ENCODE data around the gene AGRN.

AGRN gene

GRCh38 chr1:1067860-1068516, 48.1 kb downstream of the AGRN start:
- Histone ChIP-seq H3K27me3 (ENCODE audit: control insufficient read depth, insufficient read depth, low read length, poor library complexity, severe bottlenecking) (peaks cover 69% of the 10 kb centered on the region), H3K4me1 (ENCODE audit: control insufficient read depth, insufficient read depth, low read length) (peaks cover 34% of the 10 kb centered on the region), H3K36me3 (ENCODE audit: control insufficient read depth, insufficient read depth, low read length) (no peaks in the 10 kb centered on the region), H3K27ac (ENCODE audit: insufficient read depth, low read depth, low read length, poor library complexity, severe bottlenecking) (no peak overlapping the region), H3K4me3 (ENCODE audit: insufficient read depth, low read depth, low read length) (peak overlapping the region; percentile 65), H3K9me3 (ENCODE audit: control insufficient read depth, low read length) (no peaks in the 10 kb centered on the region)
- WGBS, 2 experiments, result 67 to 68% methylated on average over 32 of the region's 32 CpGs

DNA sequence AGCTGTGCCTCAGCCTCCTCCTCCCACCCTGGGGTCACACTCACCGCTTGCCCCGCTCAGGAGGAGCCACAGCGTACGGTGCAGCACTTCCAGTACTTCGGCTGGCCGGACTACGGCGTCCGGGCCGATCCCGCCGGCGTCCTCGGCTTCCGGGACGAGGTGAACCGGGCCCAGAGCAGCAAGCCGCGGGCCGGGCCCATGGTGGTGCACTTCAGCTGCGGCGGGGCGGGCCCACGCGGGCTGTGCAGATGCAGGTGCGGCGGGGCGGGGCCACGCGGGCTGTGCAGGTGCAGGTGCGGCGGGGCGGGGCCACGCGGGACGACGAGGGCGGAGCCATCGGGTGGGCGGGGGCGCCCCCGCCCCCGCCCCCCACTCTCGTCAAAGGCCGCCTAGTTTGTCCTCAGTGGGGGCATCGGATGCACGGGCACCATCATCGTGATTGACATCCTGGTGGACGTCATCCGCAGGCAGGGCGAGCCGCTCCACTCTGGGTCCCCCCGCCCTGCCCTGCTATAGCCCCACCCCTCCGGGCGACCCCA, 48.7 kb downstream of the AGRN start:
- no peaks in the 10 kb centered on the region for H3K9me3 ChIP-seq (ENCODE audit: control insufficient read depth, low read length)
- H3K36me3 ChIP-seq (ENCODE audit: control insufficient read depth, insufficient read depth, low read length), result no peaks in the 10 kb centered on the region
- H3K27me3 ChIP-seq (ENCODE audit: control insufficient read depth, insufficient read depth, low read length, poor library complexity, severe bottlenecking), result peaks cover 63% of the 10 kb centered on the region
- peaks cover 32% of the 10 kb centered on the region for H3K4me1 ChIP-seq (ENCODE audit: control insufficient read depth, insufficient read depth, low read length)
- H3K4me3 ChIP-seq (ENCODE audit: insufficient read depth, low read depth, low read length), result peak overlapping the region; percentile 65
- WGBS, 2 experiments, result 3% methylated on average over 53 to 54 of the region's 55 CpGs
- H3K27ac ChIP-seq (ENCODE audit: insufficient read depth, low read depth, low read length, poor library complexity, severe bottlenecking), result no peak overlapping the region

DNA sequence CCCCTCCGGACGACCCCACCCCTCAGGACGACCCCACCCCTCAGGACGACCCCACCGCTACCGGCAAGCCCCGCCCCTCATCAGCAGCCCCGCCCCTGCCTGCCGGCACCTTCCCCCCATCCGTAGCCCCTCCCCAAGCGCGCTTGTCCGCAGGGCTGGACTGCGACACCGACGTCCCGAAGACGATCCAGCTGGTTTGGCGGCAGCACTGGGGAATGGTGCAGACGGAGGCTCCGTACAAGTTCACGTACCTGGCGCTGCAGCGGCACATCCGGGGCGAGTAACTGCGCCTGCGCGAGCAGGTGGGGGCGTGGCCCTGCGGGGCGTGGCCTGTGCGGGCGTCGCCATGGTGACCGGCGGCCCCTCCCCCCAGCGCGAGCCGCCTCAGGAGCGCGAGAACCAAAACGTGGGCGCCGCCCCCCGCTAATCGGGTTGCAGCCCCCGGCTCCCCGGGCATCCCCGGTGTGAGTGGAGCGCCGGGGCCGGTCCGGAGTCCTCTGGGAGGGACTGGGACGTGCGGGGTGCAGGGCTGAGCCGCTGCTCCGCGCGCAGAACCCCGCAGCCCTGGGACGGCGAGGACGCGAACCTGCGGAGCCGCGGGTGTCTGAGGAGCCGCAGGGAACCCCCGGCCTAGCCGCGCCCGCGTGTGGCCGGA, 49.3 kb downstream of the AGRN start:
- Histone ChIP-seq H3K36me3 (ENCODE audit: control insufficient read depth, insufficient read depth, low read length) (no peaks in the 10 kb centered on the region), H3K4me3 (ENCODE audit: insufficient read depth, low read depth, low read length) (peak overlapping the region; percentile 65), H3K27ac (ENCODE audit: insufficient read depth, low read depth, low read length, poor library complexity, severe bottlenecking) (no peak overlapping the region), H3K4me1 (ENCODE audit: control insufficient read depth, insufficient read depth, low read length) (peaks cover 26% of the 10 kb centered on the region), H3K9me3 (ENCODE audit: control insufficient read depth, low read length) (no peaks in the 10 kb centered on the region), H3K27me3 (ENCODE audit: control insufficient read depth, insufficient read depth, low read length, poor library complexity, severe bottlenecking) (peaks cover 57% of the 10 kb centered on the region)
- WGBS, 2 experiments, result 2 to 3% methylated on average over 68 to 75 of the region's 75 CpGs

DNA sequence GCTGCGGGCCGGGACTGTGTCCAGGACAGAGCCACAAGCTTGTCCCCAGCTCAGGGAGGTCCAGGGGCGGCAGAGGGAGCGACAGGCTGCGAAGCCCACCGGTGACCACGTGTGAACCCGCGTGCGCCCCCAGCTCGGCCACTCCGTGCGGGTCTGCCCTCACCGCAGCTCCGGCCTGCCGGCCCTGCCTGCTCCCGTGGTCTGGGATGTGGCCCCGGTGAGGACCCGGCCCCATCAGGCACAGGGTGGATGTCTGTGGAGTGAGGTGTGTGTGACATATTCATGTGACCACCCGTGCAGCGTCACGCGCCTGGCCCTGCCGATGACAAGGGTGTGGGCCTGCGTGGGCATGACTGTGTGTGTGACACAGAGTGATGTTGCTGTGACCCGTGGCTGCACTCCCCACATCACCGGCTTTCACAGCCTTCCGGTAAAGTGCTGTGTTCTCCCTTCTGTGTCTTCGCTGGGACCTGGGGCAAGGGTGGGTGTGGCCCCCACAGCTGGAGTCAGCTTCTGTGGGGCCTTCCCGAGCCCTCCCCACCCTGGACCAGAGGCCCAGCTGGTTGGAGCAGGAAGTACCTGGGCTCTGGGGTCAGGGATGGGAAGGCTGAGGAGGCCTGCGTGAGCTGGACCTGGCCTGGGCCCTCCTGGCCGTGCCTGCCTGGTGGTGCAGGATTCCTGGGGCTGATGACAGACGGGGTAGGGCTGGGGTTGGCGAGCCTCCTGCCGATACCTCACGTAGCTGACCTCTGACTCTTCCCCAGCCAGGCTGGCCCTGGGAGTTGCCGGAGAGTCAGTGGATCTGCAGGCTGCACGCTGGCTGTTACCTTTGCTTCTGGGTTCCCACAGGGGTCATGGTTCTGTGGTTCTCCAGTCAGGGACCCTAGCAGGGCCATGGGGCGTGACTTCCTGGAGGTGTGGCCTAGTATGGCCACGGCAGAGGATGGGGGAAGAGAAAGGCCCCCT, 50.1 kb downstream of the AGRN start:
- H3K27ac ChIP-seq (ENCODE audit: insufficient read depth, low read depth, low read length, poor library complexity, severe bottlenecking), result no peak overlapping the region
- H3K27me3 ChIP-seq (ENCODE audit: control insufficient read depth, insufficient read depth, low read length, poor library complexity, severe bottlenecking), result peaks cover 51% of the 10 kb centered on the region
- peak overlapping the region; percentile 65 for H3K4me3 ChIP-seq (ENCODE audit: insufficient read depth, low read depth, low read length)
- 63 to 66% methylated on average over 40 of the region's 40 CpGs for WGBS, 2 experiments
- peaks cover 27% of the 10 kb centered on the region for H3K4me1 ChIP-seq (ENCODE audit: control insufficient read depth, insufficient read depth, low read length)
- H3K36me3 ChIP-seq (ENCODE audit: control insufficient read depth, insufficient read depth, low read length), result no peaks in the 10 kb centered on the region
- no peaks in the 10 kb centered on the region for H3K9me3 ChIP-seq (ENCODE audit: control insufficient read depth, low read length)

- Histone ChIP-seq H3K27me3 (ENCODE audit: control insufficient read depth, insufficient read depth, low read length, poor library complexity, severe bottlenecking) (peaks cover 45% of the 10 kb centered on the region), H3K9me3 (ENCODE audit: control insufficient read depth, low read length) (no peaks in the 10 kb centered on the region), H3K27ac (ENCODE audit: insufficient read depth, low read depth, low read length, poor library complexity, severe bottlenecking) (no peak overlapping the region), H3K4me1 (ENCODE audit: control insufficient read depth, insufficient read depth, low read length) (peaks cover 27% of the 10 kb centered on the region), H3K36me3 (ENCODE audit: control insufficient read depth, insufficient read depth, low read length) (no peaks in the 10 kb centered on the region), H3K4me3 (ENCODE audit: insufficient read depth, low read depth, low read length) (no peak overlapping the region)
- 88 to 92% methylated on average over 56 of the region's 56 CpGs for WGBS, 2 experiments
These were observed 51.8 kb downstream of the AGRN start for GRCh38 chr1:1071486-1072298.

- H3K4me3 ChIP-seq (ENCODE audit: insufficient read depth, low read depth, low read length), result no peak overlapping the region
- H3K27ac ChIP-seq (ENCODE audit: insufficient read depth, low read depth, low read length, poor library complexity, severe bottlenecking), result no peak overlapping the region
- peaks cover 42% of the 10 kb centered on the region for H3K27me3 ChIP-seq (ENCODE audit: control insufficient read depth, insufficient read depth, low read length, poor library complexity, severe bottlenecking)
- no peaks in the 10 kb centered on the region for H3K9me3 ChIP-seq (ENCODE audit: control insufficient read depth, low read length)
- peaks cover 27% of the 10 kb centered on the region for H3K4me1 ChIP-seq (ENCODE audit: control insufficient read depth, insufficient read depth, low read length)
- 86 to 87% methylated on average over 21 of the region's 21 CpGs for WGBS, 2 experiments
- no peaks in the 10 kb centered on the region for H3K36me3 ChIP-seq (ENCODE audit: control insufficient read depth, insufficient read depth, low read length)
These were observed 52.5 kb downstream of the AGRN start for GRCh38 chr1:1072299-1072848.

DNA sequence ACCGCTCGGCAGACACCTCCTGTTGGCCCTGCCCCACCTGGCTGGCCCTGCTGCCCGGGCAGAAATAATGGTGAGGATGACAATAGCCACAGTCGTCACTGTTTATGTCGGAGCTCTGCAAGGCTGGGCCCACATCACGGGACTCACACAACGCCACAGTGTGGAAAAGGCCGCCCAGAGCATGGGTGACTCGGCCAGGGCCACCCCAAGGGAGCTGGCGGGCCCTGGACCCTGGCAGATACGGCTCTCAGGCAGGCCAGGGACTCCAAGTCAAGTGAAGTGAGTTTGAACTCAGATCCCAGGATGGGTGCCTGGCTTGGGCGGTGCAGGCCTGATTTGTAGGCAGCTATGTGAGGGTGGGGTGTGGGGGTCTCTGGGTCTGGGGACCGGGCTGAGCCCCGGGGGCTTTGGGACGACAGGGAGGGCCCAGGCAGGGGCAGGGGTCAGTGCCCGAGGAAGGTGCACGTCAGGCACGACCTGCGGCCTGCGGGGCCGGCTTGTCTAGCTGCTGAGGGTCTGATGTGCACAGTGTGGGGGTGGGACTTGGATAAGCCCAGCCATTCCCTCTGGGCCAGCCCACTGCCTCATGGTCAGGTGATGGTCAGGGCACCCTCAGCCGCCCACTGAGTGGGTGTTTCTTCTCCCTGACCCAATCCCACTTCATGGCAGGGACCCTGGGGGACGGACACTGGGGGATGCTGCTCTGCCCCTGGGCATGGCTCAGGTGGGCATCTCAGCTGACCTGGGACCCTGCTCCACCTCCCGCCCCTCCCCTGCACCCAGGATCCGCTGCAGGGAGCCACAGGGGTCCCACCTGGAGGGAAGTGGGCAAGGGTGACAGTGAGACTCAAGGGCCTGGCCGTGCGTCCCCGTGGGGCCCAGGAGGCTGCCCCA, 53.2 kb downstream of the AGRN start:
- H3K4me3 ChIP-seq (ENCODE audit: insufficient read depth, low read depth, low read length), result no peak overlapping the region
- H3K27me3 ChIP-seq (ENCODE audit: control insufficient read depth, insufficient read depth, low read length, poor library complexity, severe bottlenecking), result peaks cover 38% of the 10 kb centered on the region
- H3K9me3 ChIP-seq (ENCODE audit: control insufficient read depth, low read length), result no peaks in the 10 kb centered on the region
- no peak overlapping the region for H3K27ac ChIP-seq (ENCODE audit: insufficient read depth, low read depth, low read length, poor library complexity, severe bottlenecking)
- no peaks in the 10 kb centered on the region for H3K36me3 ChIP-seq (ENCODE audit: control insufficient read depth, insufficient read depth, low read length)
- 90 to 91% methylated on average over 28 of the region's 28 CpGs for WGBS, 2 experiments
- peaks cover 25% of the 10 kb centered on the region for H3K4me1 ChIP-seq (ENCODE audit: control insufficient read depth, insufficient read depth, low read length)

DNA sequence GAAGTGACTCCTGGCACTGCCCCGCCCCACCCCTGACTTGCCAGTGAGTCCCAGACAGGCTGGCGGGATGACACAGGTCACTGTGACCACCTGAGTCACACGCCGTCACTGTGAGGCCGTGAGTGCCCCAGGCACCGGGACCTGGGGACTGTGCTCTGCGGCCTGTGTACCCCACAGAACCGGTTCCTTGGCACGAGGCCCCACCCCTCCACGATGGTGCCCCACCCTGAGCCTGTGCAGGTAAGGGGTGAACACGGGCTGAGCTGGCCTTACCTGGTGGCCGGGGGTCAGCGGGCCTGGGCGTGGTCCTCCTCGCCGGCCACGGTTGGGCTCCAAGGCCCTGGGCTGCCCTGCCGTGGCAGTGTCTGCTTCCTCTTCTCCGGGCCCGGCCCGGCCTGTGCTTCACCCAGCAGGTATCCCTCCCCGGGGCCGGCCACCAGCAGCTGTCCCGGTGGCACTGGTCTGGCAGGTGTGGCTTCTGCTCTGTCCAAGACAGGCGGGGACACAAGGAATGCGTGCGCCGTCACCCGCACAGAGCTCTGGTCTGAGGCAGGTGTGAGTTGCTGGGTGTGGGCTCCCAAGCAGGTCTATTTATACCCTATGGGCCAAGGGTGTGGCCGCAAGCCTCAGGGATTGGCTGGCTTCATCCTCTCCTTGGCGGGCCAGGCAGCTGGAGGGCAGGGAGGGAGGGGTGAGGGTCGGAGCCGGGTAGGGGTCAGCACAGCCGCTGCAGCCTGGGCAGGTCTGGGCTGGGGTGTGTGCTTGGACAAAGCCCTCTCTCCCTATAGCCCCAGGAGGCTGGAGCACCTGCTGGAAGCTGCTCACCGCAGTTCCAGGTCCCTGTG, 54.0 kb downstream of the AGRN start, which contains the start of gene RNF223:
TSS of gene RNF223 (minus strand) at position 564 of the 845 bp plus-strand sequence. CDS start 1,740 bp downstream, outside the sequence.
- Histone ChIP-seq H3K4me1 (ENCODE audit: control insufficient read depth, insufficient read depth, low read length) (peaks cover 22% of the 10 kb centered on the region), H3K9me3 (ENCODE audit: control insufficient read depth, low read length) (no peaks in the 10 kb centered on the region), H3K27ac (ENCODE audit: insufficient read depth, low read depth, low read length, poor library complexity, severe bottlenecking) (no peak within 1 kb of the TSS), H3K27me3 (ENCODE audit: control insufficient read depth, insufficient read depth, low read length, poor library complexity, severe bottlenecking) (peaks cover 37% of the 10 kb centered on the region), H3K4me3 (ENCODE audit: insufficient read depth, low read depth, low read length) (no peak within 1 kb of the TSS), H3K36me3 (ENCODE audit: control insufficient read depth, insufficient read depth, low read length) (no peaks in the 10 kb centered on the region)
- WGBS, 2 experiments, result 84 to 85% methylated on average over 35 of the region's 35 CpGs
